Peyer's patch (tissue), 4 donors: ENCODE results near the gene CFAP77.

Experiments
- POLR2A ChIP-seq, 2 donors: fragments of 450-650 bp; IDR thresholded peaks; one replicate each; pipeline ENCODE4 v1.5.1; 2017; ENCODE audit warnings: antibody characterized with exemption in 2 of 2, mild to moderate bottlenecking in 2 of 2, moderate library complexity in 2 of 2
- TF ChIP-seq, protein P1 (sequence below), 6 experiments: fragments of 450-650 bp in 4 of 6; fragments of 200-600 bp in 2 of 6; sonication (generic) in 1 of 6; IDR thresholded peaks; one replicate each; pipeline ENCODE4 v1.5.1; 2017 to 2019; ENCODE audit warnings: antibody characterized with exemption in 6 of 6, mild to moderate bottlenecking in 3 of 6, moderate library complexity in 1 of 6

DNA sequence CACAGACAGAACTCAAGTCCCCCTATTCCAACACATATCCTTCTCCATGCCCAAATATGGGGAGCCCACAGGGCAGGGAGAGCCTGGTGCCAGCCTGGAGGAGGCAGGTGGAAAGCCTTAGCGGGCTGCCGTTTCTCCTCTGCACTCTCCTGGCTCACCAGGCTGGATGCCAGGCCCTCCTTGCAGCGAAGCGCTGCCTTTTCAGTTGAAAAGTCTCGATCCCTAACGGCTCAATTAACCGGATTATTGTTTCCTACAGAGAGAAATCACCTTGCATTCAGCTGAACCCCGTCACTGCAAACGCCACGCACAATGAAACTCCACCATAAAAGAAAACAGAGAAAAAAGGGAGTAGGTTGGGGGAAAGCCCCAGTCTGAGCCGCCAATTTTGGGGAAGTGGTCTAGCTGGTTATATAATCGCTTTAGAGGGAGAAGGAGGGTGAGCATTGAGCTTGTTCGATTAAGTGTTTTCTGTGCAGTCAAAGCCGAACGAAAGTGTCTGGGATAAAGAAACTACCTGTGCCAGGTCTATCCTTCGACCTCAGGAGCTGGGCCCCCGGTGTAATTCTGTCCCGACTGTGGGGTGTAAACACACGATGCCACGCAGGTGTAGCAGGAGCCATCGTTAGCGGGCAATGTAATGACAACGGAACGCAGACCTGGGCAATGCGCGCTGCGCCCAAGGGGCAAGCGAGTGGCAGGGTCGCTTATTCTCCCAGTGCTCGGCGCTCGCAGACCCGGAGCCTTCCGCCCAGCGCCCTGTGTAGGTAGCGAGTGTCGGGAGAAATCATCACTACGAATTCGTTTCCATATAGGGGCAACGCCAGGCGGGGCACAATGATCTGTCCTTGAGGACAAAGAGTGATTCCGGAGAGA, 176.2 kb downstream of the CFAP77 start:
- no peak for TF ChIP-seq POLR2A (IDR thresholded peaks at IDR 0.05)
- TF ChIP-seq, protein P1, sequence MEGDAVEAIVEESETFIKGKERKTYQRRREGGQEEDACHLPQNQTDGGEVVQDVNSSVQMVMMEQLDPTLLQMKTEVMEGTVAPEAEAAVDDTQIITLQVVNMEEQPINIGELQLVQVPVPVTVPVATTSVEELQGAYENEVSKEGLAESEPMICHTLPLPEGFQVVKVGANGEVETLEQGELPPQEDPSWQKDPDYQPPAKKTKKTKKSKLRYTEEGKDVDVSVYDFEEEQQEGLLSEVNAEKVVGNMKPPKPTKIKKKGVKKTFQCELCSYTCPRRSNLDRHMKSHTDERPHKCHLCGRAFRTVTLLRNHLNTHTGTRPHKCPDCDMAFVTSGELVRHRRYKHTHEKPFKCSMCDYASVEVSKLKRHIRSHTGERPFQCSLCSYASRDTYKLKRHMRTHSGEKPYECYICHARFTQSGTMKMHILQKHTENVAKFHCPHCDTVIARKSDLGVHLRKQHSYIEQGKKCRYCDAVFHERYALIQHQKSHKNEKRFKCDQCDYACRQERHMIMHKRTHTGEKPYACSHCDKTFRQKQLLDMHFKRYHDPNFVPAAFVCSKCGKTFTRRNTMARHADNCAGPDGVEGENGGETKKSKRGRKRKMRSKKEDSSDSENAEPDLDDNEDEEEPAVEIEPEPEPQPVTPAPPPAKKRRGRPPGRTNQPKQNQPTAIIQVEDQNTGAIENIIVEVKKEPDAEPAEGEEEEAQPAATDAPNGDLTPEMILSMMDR (IDR thresholded peaks at IDR 0.05) = no peak
